SU-DHL-6 (cell line): ENCODE results near the gene PTPN1.

ENCODE experiments used
- H2AFZ ChIP-seq: fragments of 200-600 bp; sonication (generic); 2 replicates; pipeline ENCODE4 v1.6.1; 2014; ENCODE audit warnings: low read depth, mild to moderate bottlenecking, moderate library complexity, mixed read lengths, antibody characterized with exemption, low read length; ENCODE audit not compliant: severe bottlenecking
- H3F3A ChIP-seq: fragments of 200-600 bp; shearing (Covaris generic); 2 replicates; pipeline ENCODE4 v1.6.0; 2016; ENCODE audit warnings: antibody characterized with exemption, mild to moderate bottlenecking; ENCODE audit not compliant: insufficient read depth
- H3K27ac ChIP-seq: fragments of 200-600 bp; sonication (generic); 2 replicates; pipeline ENCODE4 v1.5.1; 2016; ENCODE audit warnings: low read depth, mild to moderate bottlenecking, low read length, moderate library complexity, mixed read lengths
- H3K27me3 ChIP-seq: fragments of 200-600 bp; sonication (generic), shearing (Covaris generic); 2 replicates; pipeline ENCODE4 v1.6.0; 2014; ENCODE audit warnings: mild to moderate bottlenecking, low read length
- H3K36me3 ChIP-seq: fragments of 200-600 bp; sonication (generic); 2 replicates; pipeline ENCODE4 v1.6.1; 2014; ENCODE audit warnings: mild to moderate bottlenecking, low read length, mixed read lengths
- H3K4me2 ChIP-seq: fragments of 300-600, 200-600 bp; shearing (Covaris generic), sonication (generic); 2 replicates; pipeline ENCODE4 v1.6.0; 2014; ENCODE audit warnings: low read length, low read depth, mild to moderate bottlenecking; ENCODE audit not compliant: poor library complexity, severe bottlenecking
- H3K4me3 ChIP-seq: fragments of 200-600 bp; sonication (generic); 2 replicates; pipeline ENCODE4 v1.5.1; 2014; ENCODE audit warnings: antibody characterized with exemption, low read length, mild to moderate bottlenecking, mixed read lengths; ENCODE audit not compliant: insufficient read depth, poor library complexity, severe bottlenecking
- H3K79me2 ChIP-seq: fragments of 200-600 bp; sonication (generic); 2 replicates; pipeline ENCODE4 v1.6.1; 2014; ENCODE audit warnings: mild to moderate bottlenecking, low read length, moderate library complexity; ENCODE audit not compliant: insufficient read depth
- H3K9ac ChIP-seq: fragments of 200-600 bp; sonication (generic); 2 replicates; pipeline ENCODE4 v1.7.0; 2014; ENCODE audit warnings: mild to moderate bottlenecking, low read length
- H3K9me2 ChIP-seq: fragments of 200-600 bp; sonication (generic); replicated peaks from 2 replicates; pipeline ENCODE4 v1.6.1; 2014; ENCODE audit warnings: low read length; ENCODE audit not compliant: insufficient read depth
- H3K9me3 ChIP-seq: fragments of 200-600 bp; sonication (generic); 2 replicates; pipeline ENCODE4 v1.6.1; 2014; ENCODE audit warnings: low read length, mixed read lengths; ENCODE audit not compliant: insufficient read depth
- H4K20me1 ChIP-seq: fragments of 200-600 bp; sonication (generic); 2 replicates; pipeline ENCODE4 v1.6.1; 2014; ENCODE audit warnings: low read depth, mild to moderate bottlenecking, antibody characterized with exemption, low read length, moderate library complexity, mixed read lengths
- CTCF ChIP-seq: fragments of 200-600 bp; sonication (generic); IDR thresholded peaks from one replicate; pipeline ENCODE4 v1.5.1; 2017; ENCODE audit warnings: antibody characterized with exemption, mild to moderate bottlenecking, low read length, moderate library complexity; ENCODE audit not compliant: insufficient read depth, poor library complexity, severe bottlenecking
- EZH2phosphoT487 ChIP-seq: fragments of 200-600 bp; sonication (generic), shearing (Covaris generic); conservative IDR thresholded peaks from 2 replicates; pipeline ENCODE4 v1.6.1; 2018; ENCODE audit warnings: mild to moderate bottlenecking, antibody characterized with exemption, low read length, moderate library complexity, mixed read lengths

Gene PTPN1

GRCh38 chr20:50548396-50548795, 38.2 kb downstream of the PTPN1 start:
- no peaks in the 10 kb centered on the region for H3F3A ChIP-seq
- no peaks in the 10 kb centered on the region for H3K36me3 ChIP-seq
- H3K79me2 ChIP-seq: 0 out of 2 replicates have a peak, but pooled peaks cover under 1% of the 10 kb centered on the region
- no peak overlapping the region for H3K9ac ChIP-seq
- TF ChIP-seq CTCF: no peak
- TF ChIP-seq EZH2phosphoT487: no peak
- no peak overlapping the region for H3K4me2 ChIP-seq
- H4K20me1 ChIP-seq: 0 out of 2 replicates have a peak, but pooled peaks cover 1% of the 10 kb centered on the region
- H3K27ac ChIP-seq: no peak overlapping the region
- H3K9me2 ChIP-seq: no peaks in the 10 kb centered on the region
- no peaks in the 10 kb centered on the region for H3K27me3 ChIP-seq
- H3K4me3 ChIP-seq: no peak overlapping the region
- H3K9me3 ChIP-seq: no peaks in the 10 kb centered on the region
- no peak overlapping the region for H2AFZ ChIP-seq

- no peaks in the 10 kb centered on the region for H3K9me3 ChIP-seq
- H3K9me2 ChIP-seq: no peaks in the 10 kb centered on the region
- no peaks in the 10 kb centered on the region for H3K27me3 ChIP-seq
- no peaks in the 10 kb centered on the region for H3K36me3 ChIP-seq
- H3K4me2 ChIP-seq: no peak overlapping the region
- H4K20me1 ChIP-seq: 0 out of 2 replicates have a peak, but pooled peaks cover 4% of the 10 kb centered on the region
- TF ChIP-seq CTCF: no peak
- H3F3A ChIP-seq: no peaks in the 10 kb centered on the region
- no peaks in the 10 kb centered on the region for H3K79me2 ChIP-seq
- no peak overlapping the region for H3K27ac ChIP-seq
- H3K9ac ChIP-seq: no peak overlapping the region
- H3K4me3 ChIP-seq: no peak overlapping the region
- no peak overlapping the region for H2AFZ ChIP-seq
These were observed 40.3 kb downstream of the PTPN1 start for GRCh38 chr20:50550531-50550930.

GRCh38 chr20:50551288-50551687, 41.1 kb downstream of the PTPN1 start:
- Histone ChIP-seq H3K4me3 (no peak overlapping the region), H3K79me2 (no peaks in the 10 kb centered on the region), H3K9me2 (no peaks in the 10 kb centered on the region), H3F3A (no peaks in the 10 kb centered on the region), H3K27ac (no peak overlapping the region), H2AFZ (no peak overlapping the region), H3K4me2 (no peak overlapping the region), H3K9ac (no peak overlapping the region), H4K20me1 (0 out of 2 replicates have a peak, but pooled peaks cover 4% of the 10 kb centered on the region), H3K27me3 (no peaks in the 10 kb centered on the region), H3K9me3 (no peaks in the 10 kb centered on the region), H3K36me3 (no peaks in the 10 kb centered on the region)
- TF ChIP-seq EZH2phosphoT487 (no peak), CTCF (no peak)

- Histone ChIP-seq H3K27ac (no peak overlapping the region), H3K9ac (no peak overlapping the region), H3K36me3 (no peaks in the 10 kb centered on the region), H3K9me2 (no peaks in the 10 kb centered on the region), H3F3A (no peaks in the 10 kb centered on the region), H3K9me3 (no peaks in the 10 kb centered on the region), H2AFZ (no peak overlapping the region), H3K4me3 (no peak overlapping the region), H3K27me3 (no peaks in the 10 kb centered on the region), H3K79me2 (no peaks in the 10 kb centered on the region), H3K4me2 (no peak overlapping the region), H4K20me1 (0 out of 2 replicates have a peak, but pooled peaks cover 4% of the 10 kb centered on the region)
- TF ChIP-seq EZH2phosphoT487 (no peak), CTCF (no peak)
These were observed 42.8 kb downstream of the PTPN1 start for GRCh38 chr20:50552979-50553378.
